Mucosa of descending colon (tissue), 3 donors: ENCODE results near the gene PDPR. TPM values are rescaled to one million over a fixed set of nuclear protein-coding genes. Genes with fewer than 3 reads are reported as not detected.
"Not testable (repeated sequence)": the region's sequence is repeated elsewhere in the genome, so short reads cannot be mapped to it uniquely, and the experiment has no call there.

Experiments used
- ATAC-seq: fragments of 200-7000 bp; cut with Tn5 transposase; one replicate; pipeline ENCODE4 v1.9.1; 2020; ENCODE audit warnings: mild to moderate bottlenecking, moderate library complexity
- DNase-seq, 3 donors: peaks; one replicate each; pipeline ENCODE4 v3.0.0-alpha.2; 2020
- H3K36me3 ChIP-seq: fragments of 200-600 bp; one replicate; pipeline ENCODE4 v1.8.0; 2021; ENCODE audit warnings: low read depth, mild to moderate bottlenecking
- H3K4me1 ChIP-seq: fragments of 200-600 bp; one replicate; pipeline ENCODE4 v1.8.0; 2021; ENCODE audit warnings: low read depth, mild to moderate bottlenecking
- H3K4me3 ChIP-seq: fragments of 200-600 bp; one replicate; pipeline ENCODE4 v1.8.0; 2021; ENCODE audit warnings: mild to moderate bottlenecking
- H3K9me3 ChIP-seq: fragments of 200-600 bp; one replicate; pipeline ENCODE4 v1.8.0; 2021; ENCODE audit warnings: mild to moderate bottlenecking
- intact Hi-C, 2 donors: fragments of 100-400 bp; cut with DNase I in 1 of 2; cut with micrococcal nuclease in 1 of 2; formaldehyde crosslinking; loops; one replicate each; pipeline versions ENCODE4 v1.11.0 to v1.11.1; 2022; cut with DNase I, micrococcal nuclease
- total RNA-seq, 3 donors: library from RNA; stranded (reverse); fragmentation: NEBNext Ultra II Directional in 2 of 3; extraction: Animal tissue kit (Norgen Biotek cat#: 25700) in 2 of 3; gene quantifications; one replicate each; pipeline versions ENCODE4 v1.2.1 to v1.2.4, GENCODE V29; 2021 to 2023
- donor health status: DM: no; HTN: no; CAD: no; lungs with moderate emphysema.
- donor health status: DM: no; HTN: no; CAD: no.
- donor health status: DM: no; HTN: yes; CAD: no.

Gene PDPR
- total RNA-seq, 3 donors from 2014 or later: 21.0 to 43.6 (median 31.0) TPM

DNA sequence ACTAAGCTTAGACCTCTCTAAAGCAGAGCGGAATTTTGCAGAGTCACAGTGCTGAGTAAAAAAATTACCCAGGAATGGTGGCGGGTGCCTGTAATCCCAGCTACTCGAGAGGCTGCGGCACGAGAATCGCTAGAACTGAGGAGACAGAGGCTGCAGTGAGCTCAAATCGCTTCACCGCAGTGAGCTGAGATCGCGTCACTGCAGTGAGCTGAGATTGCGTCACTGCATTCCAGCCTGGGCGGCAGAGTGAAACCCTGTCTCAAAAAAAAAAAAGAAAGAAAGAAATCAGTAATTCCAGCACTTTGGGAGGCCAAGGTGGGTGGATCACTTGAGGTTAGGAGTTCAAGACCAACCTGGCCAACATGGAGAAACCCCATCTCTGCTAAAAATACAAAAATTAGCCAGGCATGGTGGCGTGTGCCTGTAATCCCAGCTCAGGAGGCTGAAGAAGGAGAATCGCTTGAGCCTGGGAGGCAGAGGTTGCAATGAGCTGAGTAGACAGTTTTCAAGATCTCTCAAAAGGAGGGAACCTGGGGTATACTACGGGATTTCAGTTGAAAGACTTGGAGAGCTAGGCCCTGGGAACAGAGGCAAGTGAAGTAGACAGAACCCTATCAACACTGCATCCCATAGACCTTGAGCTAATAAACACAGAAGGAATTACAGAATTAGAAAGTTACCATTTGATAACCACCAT, 4.4 kb upstream of the PDPR start:
- H3K4me1 ChIP-seq, H3K9me3 ChIP-seq, DNase-seq, intact Hi-C loops, ATAC-seq, H3K4me3 ChIP-seq, H3K36me3 ChIP-seq: not testable (repeated sequence)

DNA sequence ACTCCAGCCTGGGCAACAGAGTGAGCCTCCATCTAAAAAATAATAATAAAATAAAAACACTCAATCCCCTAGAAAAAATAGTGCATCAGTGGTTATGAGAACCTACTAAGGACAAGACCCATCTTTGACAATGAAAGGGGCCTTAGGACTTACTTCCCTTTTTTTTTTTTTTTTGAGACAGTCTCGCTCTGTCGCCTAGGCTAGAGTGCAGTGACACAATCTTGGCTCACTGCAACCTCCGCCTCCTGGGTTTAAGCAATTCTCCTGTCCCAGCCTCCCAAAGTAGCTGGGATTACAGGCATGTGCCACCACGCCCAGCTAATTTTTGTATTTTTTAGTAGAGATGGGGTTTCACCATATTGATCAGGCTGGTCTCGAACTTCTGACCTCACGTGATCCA, 2.0 kb upstream of the PDPR start:
- ATAC-seq, DNase-seq, H3K36me3 ChIP-seq, H3K9me3 ChIP-seq, H3K4me3 ChIP-seq, intact Hi-C loops, H3K4me1 ChIP-seq: not testable (repeated sequence)

DNA sequence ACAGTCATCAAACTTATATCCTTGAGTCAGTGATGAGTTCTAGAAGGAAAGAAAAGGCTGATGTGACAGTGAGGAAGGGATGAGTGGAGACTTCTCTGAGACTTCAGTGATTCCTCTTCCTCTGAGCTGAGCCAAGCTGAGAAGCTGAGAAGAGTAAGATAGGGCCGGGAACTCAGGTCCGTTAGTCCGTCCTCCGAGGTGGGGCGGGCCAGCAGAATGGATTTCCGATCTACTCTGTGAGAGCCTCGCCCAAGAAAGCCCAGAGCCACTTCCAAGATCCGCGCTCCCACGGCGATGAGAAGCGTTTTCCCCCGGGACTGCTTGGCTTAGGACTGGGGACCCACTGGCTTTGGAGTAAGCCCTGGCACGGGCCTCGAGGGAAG, 542 bp upstream of the PDPR start:
- H3K4me3 ChIP-seq: peak overlapping the region; percentile 57
- DNase-seq, H3K36me3 ChIP-seq, intact Hi-C loops, H3K9me3 ChIP-seq, H3K4me1 ChIP-seq: not testable (repeated sequence)
- ATAC-seq: peak; percentile 32

DNA sequence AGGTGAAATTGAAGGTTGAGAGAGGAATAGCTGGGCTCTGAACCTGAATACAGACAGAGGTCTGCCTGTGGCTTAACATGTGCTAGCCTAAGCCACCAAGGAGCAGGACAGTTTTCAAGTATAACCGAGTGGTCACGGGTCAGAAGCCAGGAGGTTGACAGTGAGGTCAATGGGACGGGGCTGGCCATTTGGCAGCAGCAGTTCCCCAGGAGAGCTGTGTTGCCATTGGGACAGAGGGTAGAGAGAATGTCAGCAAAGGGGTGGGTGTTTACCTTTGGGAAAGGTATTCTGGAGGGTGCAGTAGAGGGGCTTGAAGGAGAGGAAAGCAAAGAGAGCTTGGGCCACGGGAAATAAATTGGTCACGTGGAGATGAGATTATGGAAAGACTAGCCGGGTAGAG, 4.2 kb downstream of the PDPR start:
- H3K9me3 ChIP-seq, ATAC-seq, DNase-seq: not testable (repeated sequence)

DNA sequence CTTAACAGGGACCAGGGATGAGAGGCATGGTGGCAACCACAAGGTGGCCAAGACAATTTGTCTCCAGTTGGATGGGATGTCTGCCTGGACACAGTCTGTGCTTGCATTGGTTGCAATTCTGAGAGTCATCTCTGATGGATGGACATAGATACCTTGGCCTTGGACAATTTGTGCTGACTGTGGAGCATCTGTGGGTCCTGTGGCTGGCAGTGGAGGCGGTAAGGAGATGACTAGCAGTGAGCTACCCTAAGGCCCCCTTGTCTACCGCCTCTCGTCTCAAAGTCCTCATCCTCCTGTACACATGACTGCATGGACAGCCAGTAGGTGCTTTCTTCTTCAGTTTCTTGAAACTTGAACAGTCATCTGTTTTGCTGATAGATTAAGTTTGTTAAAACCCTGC, 4.6 kb downstream of the PDPR start:
- intact Hi-C loops, DNase-seq, H3K4me1 ChIP-seq, H3K36me3 ChIP-seq, ATAC-seq, H3K4me3 ChIP-seq, H3K9me3 ChIP-seq: not testable (repeated sequence)

More for the DNA sequence above, 4.2 kb downstream of the PDPR start:
- H3K36me3 ChIP-seq, intact Hi-C loops, H3K4me1 ChIP-seq, H3K4me3 ChIP-seq: not testable (repeated sequence)

DNA sequence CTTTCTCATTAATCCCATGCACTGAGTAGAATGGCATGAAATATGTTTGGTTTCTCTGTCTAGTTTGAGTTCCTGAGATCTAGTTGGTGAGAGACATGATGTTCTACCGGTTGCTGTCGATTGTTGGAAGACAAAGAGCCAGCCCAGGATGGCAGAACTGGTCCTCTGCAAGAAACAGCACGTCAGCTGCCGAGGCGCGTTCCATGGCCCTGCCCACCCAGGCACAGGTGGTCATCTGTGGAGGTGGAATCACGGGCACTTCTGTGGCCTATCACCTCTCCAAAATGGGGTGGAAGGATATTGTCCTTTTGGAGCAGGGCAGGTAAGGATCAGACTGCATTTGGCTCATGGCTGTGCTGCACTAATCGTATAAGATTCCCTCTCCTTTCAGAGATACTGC, 6.3 kb downstream of the PDPR start:
- intact Hi-C loops, ATAC-seq: not testable (repeated sequence)

DNA sequence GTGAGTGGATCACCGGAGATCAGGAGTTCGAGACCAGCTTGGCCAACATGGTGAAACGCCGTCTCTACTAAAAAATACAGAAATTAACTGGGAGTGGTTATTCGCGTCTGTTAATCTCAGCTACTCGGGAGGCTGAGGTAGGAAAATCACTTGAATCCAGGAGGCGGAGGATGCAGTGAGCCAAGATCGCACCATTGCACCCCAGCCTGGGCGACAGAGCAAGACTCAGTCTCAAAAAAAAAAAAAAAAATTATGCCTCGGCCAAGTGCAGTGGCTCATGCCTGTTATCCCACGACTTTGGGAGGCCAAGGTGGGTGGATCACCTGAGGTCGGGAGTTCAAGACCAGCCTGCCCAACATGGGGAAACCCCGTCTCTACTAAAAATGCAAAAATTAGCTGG, 9.7 kb downstream of the PDPR start:
- intact Hi-C loops, H3K9me3 ChIP-seq, H3K4me1 ChIP-seq, H3K4me3 ChIP-seq, ATAC-seq, DNase-seq: not testable (repeated sequence)
- peaks cover 12% of the 10 kb centered on the region for H3K36me3 ChIP-seq

More for the DNA sequence above, 6.3 kb downstream of the PDPR start:
- H3K4me1 ChIP-seq, H3K9me3 ChIP-seq, H3K36me3 ChIP-seq, H3K4me3 ChIP-seq, DNase-seq: not testable (repeated sequence)

DNA sequence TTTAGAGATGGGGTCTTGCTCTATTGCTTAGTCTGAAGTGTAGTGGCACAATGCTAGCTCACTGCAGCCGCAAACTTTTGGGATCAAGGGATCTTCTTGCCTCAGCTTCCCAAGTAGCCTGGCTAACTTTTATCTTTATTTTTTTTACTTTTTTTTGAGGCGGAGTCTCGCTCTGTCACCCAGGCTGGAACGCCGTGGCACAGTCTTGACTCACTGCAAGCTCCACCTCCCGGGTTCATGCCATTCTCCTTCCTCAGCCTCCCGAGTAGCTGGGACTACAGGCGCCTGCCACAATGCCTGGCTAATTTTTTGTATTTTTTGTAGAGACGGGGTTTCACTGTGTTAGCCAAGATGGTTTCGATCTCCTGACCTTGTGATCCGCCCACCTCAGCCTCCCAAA, 12.1 kb downstream of the PDPR start:
- DNase-seq, intact Hi-C loops, ATAC-seq: not testable (repeated sequence)

DNA sequence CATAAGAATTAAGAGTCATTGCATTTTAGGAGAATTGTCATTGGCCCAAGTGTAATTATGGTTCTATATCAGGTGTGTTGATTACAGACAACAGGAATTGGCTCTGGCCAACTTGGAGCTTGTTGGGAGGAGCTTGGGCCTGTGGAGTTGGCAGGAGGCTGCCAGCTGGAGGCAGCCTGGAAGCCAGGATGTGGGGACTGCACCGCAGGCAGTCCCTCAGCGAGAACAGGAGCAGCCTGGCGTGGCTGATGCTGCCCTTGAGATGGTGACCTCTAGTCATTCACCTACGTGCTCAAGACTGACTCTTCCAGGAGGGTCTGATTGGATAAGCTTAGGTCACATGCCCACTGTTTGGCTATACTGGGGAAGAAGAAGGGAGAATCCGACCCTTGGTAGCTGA, 13.6 kb downstream of the PDPR start:
- H3K9me3 ChIP-seq, H3K4me1 ChIP-seq, DNase-seq, intact Hi-C loops, H3K4me3 ChIP-seq, ATAC-seq: not testable (repeated sequence)
- peaks cover 15% of the 10 kb centered on the region for H3K36me3 ChIP-seq

More for the DNA sequence above, 12.1 kb downstream of the PDPR start:
- H3K4me3 ChIP-seq, H3K9me3 ChIP-seq, H3K4me1 ChIP-seq: not testable (repeated sequence)
- H3K36me3 ChIP-seq: peaks cover 22% of the 10 kb centered on the region

DNA sequence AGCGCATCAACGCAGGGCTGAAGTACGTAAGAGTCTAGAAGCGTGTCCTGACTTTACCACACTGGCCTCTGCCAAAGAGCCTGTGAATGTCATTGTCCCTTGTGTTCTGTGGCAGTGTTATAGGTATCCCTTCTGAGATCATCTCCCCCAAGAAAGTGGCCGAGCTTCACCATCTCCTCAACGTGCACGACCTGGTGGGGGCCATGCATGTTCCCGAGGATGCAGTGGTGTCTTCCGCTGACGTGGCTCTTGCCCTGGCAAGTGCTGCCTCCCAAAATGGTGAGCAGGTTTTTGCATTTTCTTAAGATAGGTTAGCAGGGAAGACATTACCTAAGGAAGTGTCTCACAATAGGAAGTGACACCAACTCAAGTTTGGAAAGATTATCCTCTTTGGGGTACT, 14.7 kb downstream of the PDPR start:
- intact Hi-C loops, H3K4me1 ChIP-seq, DNase-seq, H3K4me3 ChIP-seq, H3K9me3 ChIP-seq, ATAC-seq: not testable (repeated sequence)
- peaks cover 15% of the 10 kb centered on the region for H3K36me3 ChIP-seq

DNA sequence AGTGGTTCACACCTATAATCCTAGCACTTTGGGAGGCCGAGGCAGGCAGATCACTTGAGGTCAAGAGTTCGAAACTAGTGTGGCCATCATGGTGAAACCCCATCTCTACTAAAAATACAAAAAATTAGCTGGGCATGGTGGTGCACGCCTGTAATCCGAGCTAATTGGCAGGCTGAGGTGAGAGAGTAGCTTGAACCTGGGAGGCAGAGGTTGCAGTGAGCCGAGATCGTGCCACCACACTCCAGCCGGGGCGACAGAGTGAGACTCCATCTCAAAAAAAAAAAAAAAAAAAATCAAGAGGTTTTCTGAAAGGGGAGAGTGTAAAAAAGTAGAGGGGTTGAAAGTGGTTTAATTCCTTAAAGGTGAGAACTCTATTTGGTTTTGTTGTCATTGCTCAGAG, 21.7 kb downstream of the PDPR start:
- H3K4me3 ChIP-seq, DNase-seq, H3K9me3 ChIP-seq, intact Hi-C loops, ATAC-seq, H3K36me3 ChIP-seq, H3K4me1 ChIP-seq: not testable (repeated sequence)

DNA sequence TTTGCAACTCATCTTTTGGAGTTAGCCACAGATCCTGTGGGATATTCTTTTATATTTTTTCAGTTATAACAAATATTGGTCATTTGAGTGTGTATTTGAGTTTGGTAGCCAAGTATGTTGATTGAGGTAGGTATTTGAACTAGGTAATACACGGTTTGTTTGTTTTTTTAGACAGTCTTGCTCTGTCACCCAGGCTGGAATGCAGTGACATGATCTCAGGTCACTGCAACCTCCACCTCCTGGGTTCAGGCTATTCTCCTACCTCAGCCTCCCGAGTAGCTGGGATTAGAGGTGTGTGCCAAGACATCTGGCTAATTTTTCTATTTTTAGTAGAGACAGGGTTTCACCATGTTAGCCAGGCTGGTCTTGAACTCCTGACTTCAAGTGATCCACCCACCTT, 22.5 kb downstream of the PDPR start:
- ATAC-seq, H3K36me3 ChIP-seq: not testable (repeated sequence)

DNA sequence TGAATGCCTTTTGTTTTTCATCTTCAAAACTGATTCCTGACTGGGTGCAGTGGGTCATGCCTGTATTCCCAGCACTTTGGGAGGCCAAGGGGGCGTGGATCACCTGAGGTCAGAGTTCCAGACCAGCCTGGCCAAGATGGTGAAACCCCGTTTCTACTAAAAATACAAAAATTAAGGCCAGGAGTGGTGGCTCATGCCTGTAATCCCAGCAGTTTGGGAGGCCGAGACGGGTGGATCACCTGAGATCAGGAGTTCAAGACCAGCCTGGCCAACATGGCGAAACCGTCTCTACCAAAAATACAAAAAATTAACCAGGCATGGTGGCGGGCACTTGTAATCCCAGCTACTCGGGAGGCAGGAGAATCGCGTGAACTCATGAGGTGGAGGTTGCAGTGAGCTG, 28.6 kb downstream of the PDPR start:
- intact Hi-C loops, H3K4me3 ChIP-seq, ATAC-seq, DNase-seq, H3K9me3 ChIP-seq, H3K36me3 ChIP-seq, H3K4me1 ChIP-seq: not testable (repeated sequence)

More for the DNA sequence above, 22.5 kb downstream of the PDPR start:
- H3K4me3 ChIP-seq, DNase-seq, intact Hi-C loops, H3K9me3 ChIP-seq, H3K4me1 ChIP-seq: not testable (repeated sequence)

DNA sequence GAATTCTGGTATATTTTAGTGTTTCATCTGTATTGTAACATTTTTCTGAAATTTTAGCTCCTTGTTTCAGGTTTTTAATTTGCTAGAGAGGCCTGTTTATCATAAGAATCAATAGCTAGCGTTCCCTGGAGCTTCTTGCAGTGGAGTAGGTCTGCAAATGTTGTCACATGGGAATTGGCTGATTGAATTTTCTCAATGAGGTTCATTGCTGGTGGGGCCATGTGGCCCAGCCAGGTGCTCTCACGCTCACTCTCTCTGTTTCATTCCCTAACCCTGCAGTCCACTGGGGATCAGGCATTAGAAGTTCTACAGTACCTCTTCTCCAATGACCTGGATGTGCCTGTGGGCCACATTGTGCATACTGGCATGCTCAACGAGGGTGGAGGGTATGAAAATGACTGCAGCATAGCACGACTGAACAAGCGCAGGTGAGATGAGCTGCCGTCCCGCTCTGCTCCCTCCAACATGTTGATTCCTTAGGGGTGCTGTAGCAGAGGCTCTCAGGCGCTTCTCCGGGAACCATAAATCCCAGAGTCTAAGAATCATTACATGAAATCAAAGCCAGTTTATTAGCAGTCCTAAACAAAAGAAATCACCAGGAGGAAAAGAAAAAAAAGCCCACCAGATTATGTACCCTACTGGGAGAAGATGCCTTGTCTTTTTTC, 29.2 kb downstream of the PDPR start:
- H3K4me3 ChIP-seq, intact Hi-C loops: not testable (repeated sequence)

More for the DNA sequence above, 29.2 kb downstream of the PDPR start:
- not testable (repeated sequence) for H3K4me1 ChIP-seq, H3K9me3 ChIP-seq, ATAC-seq, H3K36me3 ChIP-seq, DNase-seq
